HepG2 (cell line): Measurements from ENCODE around the gene DPH7. TPM values are rescaled to one million over a fixed set of nuclear protein-coding genes. Genes with fewer than 3 reads are reported as not detected.
A peak's percentile ranks its signal among the peaks of the same experiment; 100 is the strongest.

Experiments
- ATAC-seq: fragments of 200-7000 bp; cut with Tn5 transposase; 3 replicates; pipeline ENCODE4 v1.9.1; 2020; ENCODE audit warnings: mild to moderate bottlenecking, moderate library complexity
- BruUV-seq: library from RNA; stranded (reverse); fragments of 400-500 nt; replicated peaks from 2 replicates; lab custom pipeline; 2021; lab: Mats Ljungman, UMichigan
- CTCF ChIA-PET: fragments of 300-600 bp; formaldehyde crosslinking; extraction: SDS; loops from one replicate; lab custom pipeline; 2021; ENCODE audit warnings: low total read pairs, inconsistent platforms, low intra/inter-chr PET ratio; lab: Yijun Ruan, JAX
- POLR2A ChIA-PET: fragments of 350-600 bp; sonication (Branson Sonifier 250); formaldehyde crosslinking; loops from one replicate; lab custom pipeline; 2020; ENCODE audit warnings: antibody characterized with exemption, inconsistent platforms; lab: Yijun Ruan, JAX
- DNase-seq: peaks from one replicate; pipeline ENCODE4 v3.0.0-alpha.2; 2015; ENCODE audit warnings: low spot score
- FAIRE-seq: peaks from 3 replicates; lab custom pipeline; 2011; peaks lifted over from hg19 to GRCh38; lab: Jason Lieb, UNC
- H2AFZ ChIP-seq: one replicate; pipeline ENCODE4 v1.6.1; 2011; ENCODE audit warnings: low read length, inconsistent platforms
- H3K27ac ChIP-seq: fragments of 300-600 bp; 3 replicates; pipeline ENCODE4 v1.8.0; 2011; ENCODE audit warnings: mixed run types, mild to moderate bottlenecking, mixed read lengths, low read length, inconsistent platforms; ENCODE audit not compliant: insufficient read depth; ENCODE audit errors: extremely low read length
- H3K27me3 ChIP-seq, 2 experiments: fragments of 200-600 bp in 1 of 2; 2 replicates in 1 of 2; 3 replicates in 1 of 2; pipeline versions ENCODE4 v1.6.0 to v1.8.0; 2011; ENCODE audit warnings: low read length in 2 of 2, mild to moderate bottlenecking in 2 of 2, moderate library complexity in 2 of 2, inconsistent platforms in 1 of 2; ENCODE audit not compliant: insufficient read depth in 2 of 2, control insufficient read depth in 1 of 2
- H3K36me3 ChIP-seq, 2 experiments: fragments of 200-600 bp in 1 of 2; replicated peaks in 1 of 2; 2 replicates in 1 of 2; 3 replicates in 1 of 2; pipeline versions ENCODE4 v1.5.1 to v1.8.0; 2011; ENCODE audit warnings: low read length in 2 of 2, inconsistent platforms in 1 of 2; ENCODE audit not compliant: insufficient read depth in 2 of 2, control insufficient read depth in 1 of 2
- H3K4me1 ChIP-seq: 2 replicates; pipeline ENCODE4 v1.5.1; 2012; ENCODE audit warnings: low read length, inconsistent platforms; ENCODE audit not compliant: insufficient read depth
- H3K4me2 ChIP-seq: 2 replicates; pipeline ENCODE4 v1.6.0; 2011; ENCODE audit warnings: low read depth, low read length, inconsistent platforms
- H3K4me3 ChIP-seq, 3 experiments: fragments of 200-600 bp in 1 of 3; sonication (generic), shearing (Covaris generic) in 1 of 3; replicated peaks in 1 of 3; 2 replicates each; pipeline ENCODE4 v1.5.1; 2011 to 2016; ENCODE audit warnings: low read length in 3 of 3, inconsistent platforms in 2 of 3, low read depth in 2 of 3, mild to moderate bottlenecking in 2 of 3, control low read depth in 1 of 3, mixed read lengths in 1 of 3; ENCODE audit not compliant: insufficient read depth in 1 of 3
- H3K79me2 ChIP-seq: one replicate; pipeline ENCODE4 v1.6.1; 2011; ENCODE audit warnings: low read length, inconsistent platforms; ENCODE audit not compliant: insufficient read depth
- H3K9ac ChIP-seq: 2 replicates; pipeline ENCODE4 v1.6.0; 2011; ENCODE audit warnings: mild to moderate bottlenecking, low read depth, low read length, inconsistent platforms; ENCODE audit not compliant: insufficient read depth
- H3K9me3 ChIP-seq: 2 replicates; pipeline ENCODE4 v1.5.1; 2012; ENCODE audit warnings: mild to moderate bottlenecking, low read length
- H4K20me1 ChIP-seq: 2 replicates; pipeline ENCODE4 v1.6.0; 2011; ENCODE audit warnings: inconsistent platforms, mild to moderate bottlenecking, low read length, moderate library complexity; ENCODE audit not compliant: insufficient read depth
- AGO2 ChIP-seq: fragments of 200-400 bp; formaldehyde crosslinking; optimal IDR thresholded peaks from 2 replicates; pipeline ENCODE3; 2017; ENCODE audit warnings: mild to moderate bottlenecking, low read depth, low read length, moderate library complexity
- AKAP8 ChIP-seq: sonication (generic); formaldehyde crosslinking; IDR thresholded peaks from 2 replicates; pipeline ENCODE4 v1.5.1; 2020; ENCODE audit warnings: mild to moderate bottlenecking, missing genetic modification reagents
- FOXO1 ChIP-seq: sonication (generic); formaldehyde crosslinking; IDR thresholded peaks from 2 replicates; pipeline ENCODE4 v1.4.0; 2020; ENCODE audit warnings: missing genetic modification reagents
- POLR2G ChIP-seq: fragments of 200-400 bp; formaldehyde crosslinking; IDR thresholded peaks from 2 replicates; pipeline ENCODE4 v1.6.1; 2018; ENCODE audit warnings: mild to moderate bottlenecking, low read depth, low read length, moderate library complexity
- SRF ChIP-seq: IDR thresholded peaks from 2 replicates; pipeline ENCODE4 v1.6.1; 2011; ENCODE audit warnings: mild to moderate bottlenecking, low read depth, low read length, moderate library complexity
- WGBS: methylation state at CpG from one replicate; pipeline ENCODE4 v1.1.6; 2017; ENCODE audit warnings: low lambda C conversion rate; 5-methylcytosine and 5-hydroxymethylcytosine counted together
- in situ Hi-C: cut with HindIII; loops from 2 replicates; pipeline ENCODE4 v1.10.0; 2017; ENCODE audit warnings: low pct_unique_long_range_greater_than_20kb; ENCODE audit not compliant: extremely low pct_ligation_motif_present
- intact Hi-C: fragments of 100-400 bp; cut with micrococcal nuclease; formaldehyde crosslinking; loops from one replicate; pipeline ENCODE4 v1.10.0; 2022; ENCODE audit not compliant: unreplicated experiment
- polyA plus RNA-seq, 8 experiments: library from polyadenylated mRNA; depleted of rRNA in 3 of 8; stranded (reverse) in 7 of 8; unstranded in 1 of 8; fragments of >200 nt; fragmentation: Illumina TruSeq in 4 of 8; extraction: Trizol in 4 of 8; gene quantifications; 2 replicates each; pipeline versions ENCODE4 v1.2.1 to v1.2.3, GENCODE V29; 2011 to 2016; ENCODE audit warnings: low read depth in 4 of 8, missing spikeins in 1 of 8, mixed read lengths in 1 of 8; ENCODE audit not compliant: insufficient read depth in 1 of 8
- total RNA-seq, 5 experiments: library from RNA; depleted of rRNA; stranded (reverse); fragments of >200 nt; fragmentation: Illumina TruSeq; extraction: Trizol; gene quantifications; 2 replicates each; pipeline ENCODE4 v1.2.3, GENCODE V29; 2016; ENCODE audit warnings: low read depth in 1 of 5
- TF ChIP-seq, protein P1 (sequence below): sonication (generic); formaldehyde crosslinking; conservative IDR thresholded peaks from 2 replicates; pipeline ENCODE4 v1.4.0; 2020; ENCODE audit warnings: mild to moderate bottlenecking, missing genetic modification reagents, moderate library complexity

The DPH7 gene
- total and polyA plus RNA-seq, 2 of the 13 experiments (the other 11 are each of a cell fraction or from before 2014, with no cell fraction given), result 27.6 to 31.6 TPM

DNA sequence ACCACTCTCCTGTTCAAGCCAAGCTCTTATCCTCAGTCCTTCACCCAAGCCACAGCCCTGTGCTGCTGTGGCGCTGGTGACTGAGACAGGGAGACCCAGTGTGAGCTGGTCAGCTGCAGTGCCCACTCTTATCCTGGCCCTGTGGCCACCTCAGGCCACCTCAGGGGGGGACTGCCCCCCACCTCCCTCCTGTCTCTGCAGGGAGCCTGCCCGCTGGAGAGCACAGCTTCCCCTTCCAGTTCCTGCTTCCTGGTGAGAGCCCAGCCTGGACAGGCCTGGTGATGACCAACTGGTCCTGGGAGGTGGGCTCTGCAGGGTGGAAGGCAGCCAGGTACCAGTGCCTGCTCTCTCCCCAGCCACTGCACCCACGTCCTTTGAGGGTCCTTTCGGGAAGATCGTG lies 34.5 kb upstream of the DPH7 start:
- ChIA-PET CTCF (no interaction called here), POLR2A (interaction anchor here (0.7 kb wide), 1 partner anchor 23 kb away, joined by 4 read pairs; the partner anchor contains the start of gene ZMYND19)
- no peak overlapping the region for H3K4me2 ChIP-seq
- H3K4me1 ChIP-seq, result peaks cover 60% of the 10 kb centered on the region
- in situ Hi-C loops (no loop called here), intact Hi-C loops (no loop called here)
- FAIRE-seq, result no peak
- ATAC-seq, result no peak
- H4K20me1 ChIP-seq, result peaks cover 2% of the 10 kb centered on the region; the same call in 1 of the 2 replicates
- no peak overlapping the region for H3K4me3 ChIP-seq
- TF ChIP-seq FOXO1 (CRISPR knock-in tag), result no peak
- TF ChIP-seq AKAP8 (CRISPR knock-in tag), result peak; percentile 59; the same call in 1 of the 2 replicates
- TF ChIP-seq SRF, result no peak
- TF ChIP-seq POLR2G, result peak; percentile 37; the same call in 1 of the 2 replicates
- BruUV-seq, result no TSS peak
- H3K9ac ChIP-seq, result no peak overlapping the region
- peaks cover 3 to 13% of the 10 kb centered on the region in 2 experiments; a peak in 4 of 5 replicates for H3K36me3 ChIP-seq
- no peak overlapping the region for H3K27ac ChIP-seq
- H2AFZ ChIP-seq, result no peak overlapping the region
- DNase-seq, result no peak
- H3K9me3 ChIP-seq, result no peaks in the 10 kb centered on the region
- peaks cover 28% of the 10 kb centered on the region for H3K79me2 ChIP-seq
- H3K27me3 ChIP-seq, result no peaks in the 10 kb centered on the region; a peak in 1 of 5 replicates
- WGBS, result 93% methylated on average over 4 of the region's 5 CpGs

- H3K4me1 ChIP-seq, result peaks cover 58% of the 10 kb centered on the region
- WGBS, result 96% methylated on average over 3 of the region's 8 CpGs
- H3K79me2 ChIP-seq, result peaks cover 25% of the 10 kb centered on the region
- ChIA-PET POLR2A (interaction anchor here (0.7 kb wide), 1 partner anchor 22 kb away, joined by 4 read pairs; the partner anchor contains the start of gene ZMYND19), CTCF (no interaction called here)
- no peaks in the 10 kb centered on the region for H3K9me3 ChIP-seq
- H3K27me3 ChIP-seq, result no peaks in the 10 kb centered on the region; a peak in 1 of 5 replicates
- TF ChIP-seq AGO2, result peak; percentile 69
- TF ChIP-seq, protein P1, sequence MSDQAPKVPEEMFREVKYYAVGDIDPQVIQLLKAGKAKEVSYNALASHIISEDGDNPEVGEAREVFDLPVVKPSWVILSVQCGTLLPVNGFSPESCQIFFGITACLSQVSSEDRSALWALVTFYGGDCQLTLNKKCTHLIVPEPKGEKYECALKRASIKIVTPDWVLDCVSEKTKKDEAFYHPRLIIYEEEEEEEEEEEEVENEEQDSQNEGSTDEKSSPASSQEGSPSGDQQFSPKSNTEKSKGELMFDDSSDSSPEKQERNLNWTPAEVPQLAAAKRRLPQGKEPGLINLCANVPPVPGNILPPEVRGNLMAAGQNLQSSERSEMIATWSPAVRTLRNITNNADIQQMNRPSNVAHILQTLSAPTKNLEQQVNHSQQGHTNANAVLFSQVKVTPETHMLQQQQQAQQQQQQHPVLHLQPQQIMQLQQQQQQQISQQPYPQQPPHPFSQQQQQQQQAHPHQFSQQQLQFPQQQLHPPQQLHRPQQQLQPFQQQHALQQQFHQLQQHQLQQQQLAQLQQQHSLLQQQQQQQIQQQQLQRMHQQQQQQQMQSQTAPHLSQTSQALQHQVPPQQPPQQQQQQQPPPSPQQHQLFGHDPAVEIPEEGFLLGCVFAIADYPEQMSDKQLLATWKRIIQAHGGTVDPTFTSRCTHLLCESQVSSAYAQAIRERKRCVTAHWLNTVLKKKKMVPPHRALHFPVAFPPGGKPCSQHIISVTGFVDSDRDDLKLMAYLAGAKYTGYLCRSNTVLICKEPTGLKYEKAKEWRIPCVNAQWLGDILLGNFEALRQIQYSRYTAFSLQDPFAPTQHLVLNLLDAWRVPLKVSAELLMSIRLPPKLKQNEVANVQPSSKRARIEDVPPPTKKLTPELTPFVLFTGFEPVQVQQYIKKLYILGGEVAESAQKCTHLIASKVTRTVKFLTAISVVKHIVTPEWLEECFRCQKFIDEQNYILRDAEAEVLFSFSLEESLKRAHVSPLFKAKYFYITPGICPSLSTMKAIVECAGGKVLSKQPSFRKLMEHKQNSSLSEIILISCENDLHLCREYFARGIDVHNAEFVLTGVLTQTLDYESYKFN, result no peak
- no peak overlapping the region for H3K4me2 ChIP-seq
- H2AFZ ChIP-seq, result no peak overlapping the region
- H3K27ac ChIP-seq, result no peak overlapping the region
- no peak overlapping the region for H3K9ac ChIP-seq
- H4K20me1 ChIP-seq, result peaks cover 2% of the 10 kb centered on the region; the same call in 1 of the 2 replicates
- FAIRE-seq (no peak), DNase-seq (no peak), ATAC-seq (no peak)
- no TSS peak for BruUV-seq
- H3K36me3 ChIP-seq, result peaks cover 3 to 13% of the 10 kb centered on the region in 2 experiments; a peak in 4 of 5 replicates
- in situ Hi-C loops, result no loop called here
- H3K4me3 ChIP-seq, result no peak overlapping the region
- intact Hi-C loops, result no loop called here
Observed at GRCh38 chr9:137612741-137613142, 34.0 kb upstream of the DPH7 start.
